ENCODE measurements around the gene CNTNAP3.
"Not testable (repeated sequence)": the region's sequence is repeated elsewhere in the genome, so short reads cannot be mapped to it uniquely, and the experiment has no call there.

CNTNAP3 gene

DNA sequence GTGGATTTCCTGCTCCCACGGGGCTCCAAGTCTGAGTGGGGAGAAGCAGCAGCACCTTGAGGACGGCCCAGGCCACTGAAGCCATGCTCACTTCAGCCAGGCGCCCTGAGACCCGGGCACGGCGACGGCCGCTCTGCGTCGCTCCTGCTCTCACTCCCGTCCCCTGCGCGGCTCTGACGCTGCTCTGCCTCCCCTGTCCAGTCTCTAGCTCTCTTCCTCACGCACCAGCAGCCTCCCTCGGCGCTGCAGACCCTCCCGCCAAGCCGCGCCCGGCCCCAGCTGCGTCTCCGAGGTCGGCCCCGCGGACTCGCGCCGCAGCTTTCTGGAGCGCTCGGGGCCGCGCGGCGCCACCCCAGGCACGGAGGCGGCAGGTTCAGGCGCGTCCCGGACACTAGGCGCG is at the start of gene CNTNAP3:
CNTNAP3 (minus strand) TSS at position 188 of the 400 bp plus-strand sequence; CDS start at position 85, 103 bp downstream.
- not testable (repeated sequence) for H3K4me3 ChIP-seq (ENCODE audit: low read length)

DNA sequence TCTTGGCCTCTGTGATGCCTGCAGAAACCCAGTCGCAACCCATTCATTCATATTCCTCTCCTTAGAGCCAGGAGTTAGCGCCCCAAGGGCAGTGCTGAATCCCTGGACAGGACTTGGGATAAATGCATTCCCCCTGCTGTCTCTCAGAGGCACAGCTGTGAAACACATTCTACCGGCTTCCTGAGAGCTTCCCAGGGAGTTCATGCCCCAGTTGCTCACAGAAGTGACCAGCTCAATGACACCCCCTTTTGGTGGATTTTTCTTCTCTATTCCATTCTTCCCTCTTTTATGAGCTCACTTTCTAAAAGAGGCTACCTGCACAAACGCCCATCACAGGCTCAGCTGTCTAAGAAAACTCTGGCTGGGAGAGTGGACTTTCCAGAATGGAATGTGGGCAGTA is 8.0 kb downstream of the CNTNAP3 start:
- H3K4me3 ChIP-seq (ENCODE audit: low read length): not testable (repeated sequence)

DNA sequence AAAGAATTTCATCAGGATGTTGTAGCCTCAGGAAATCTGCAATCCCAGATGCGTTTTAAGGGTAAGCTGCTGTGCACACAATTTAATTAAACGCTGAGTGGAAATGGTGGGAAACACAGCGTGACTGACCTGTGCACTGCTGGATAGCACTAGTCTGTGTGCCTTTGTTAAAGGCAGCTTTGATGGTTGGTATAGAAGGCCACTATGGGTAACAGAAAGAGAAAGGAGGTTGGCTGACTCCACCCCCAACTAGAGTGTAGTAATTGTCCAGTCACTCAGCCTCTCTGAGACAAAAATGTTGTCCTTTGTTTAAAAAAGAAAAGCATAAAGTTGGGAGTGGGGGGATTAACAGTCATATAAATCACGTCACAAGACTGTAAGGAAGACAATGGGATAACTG is 45.5 kb downstream of the CNTNAP3 start:
- H3K4me3 ChIP-seq (ENCODE audit: low read length): not testable (repeated sequence)

DNA sequence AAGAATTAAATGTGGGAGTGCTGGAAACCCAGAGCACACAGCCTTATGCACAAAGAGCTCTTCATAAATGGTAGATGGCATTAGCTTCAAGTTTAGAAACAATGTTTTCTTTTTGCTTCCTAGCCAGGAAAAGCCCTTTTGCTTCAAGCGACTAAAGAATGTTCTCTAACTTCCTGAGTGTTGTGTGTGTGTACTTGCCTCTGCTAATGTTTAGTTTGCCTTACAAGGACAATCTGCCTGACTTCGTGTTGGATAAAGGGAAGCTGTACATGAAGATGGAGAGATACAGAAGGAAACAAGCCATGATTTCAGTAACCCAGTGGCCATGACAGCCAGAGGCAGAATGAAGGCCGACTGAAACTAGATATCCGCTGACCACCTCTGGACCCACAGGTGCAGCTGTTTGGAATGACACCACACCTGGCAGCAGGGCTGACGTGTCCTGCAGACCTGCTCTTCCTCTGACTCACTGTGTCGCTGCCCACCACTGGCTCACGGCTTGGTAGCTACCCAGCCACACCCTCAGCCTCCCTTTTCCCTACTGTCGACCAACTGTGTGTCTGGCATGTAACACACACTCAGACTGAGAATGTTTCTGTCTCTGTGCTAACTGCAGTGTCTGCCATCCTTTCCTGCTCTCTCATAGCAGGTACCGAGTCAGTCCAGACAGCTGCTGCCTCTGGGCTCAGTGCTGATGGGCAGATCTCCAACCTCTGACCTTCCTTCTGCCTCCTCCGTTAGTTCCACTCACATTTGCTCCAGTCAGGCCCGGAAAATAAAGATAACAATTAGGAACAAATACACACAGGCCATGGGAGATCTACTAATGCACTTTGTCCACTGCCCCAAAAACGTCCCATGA is 55.6 kb downstream of the CNTNAP3 start:
- H3K4me3 ChIP-seq (ENCODE audit: low read length): not testable (repeated sequence)

DNA sequence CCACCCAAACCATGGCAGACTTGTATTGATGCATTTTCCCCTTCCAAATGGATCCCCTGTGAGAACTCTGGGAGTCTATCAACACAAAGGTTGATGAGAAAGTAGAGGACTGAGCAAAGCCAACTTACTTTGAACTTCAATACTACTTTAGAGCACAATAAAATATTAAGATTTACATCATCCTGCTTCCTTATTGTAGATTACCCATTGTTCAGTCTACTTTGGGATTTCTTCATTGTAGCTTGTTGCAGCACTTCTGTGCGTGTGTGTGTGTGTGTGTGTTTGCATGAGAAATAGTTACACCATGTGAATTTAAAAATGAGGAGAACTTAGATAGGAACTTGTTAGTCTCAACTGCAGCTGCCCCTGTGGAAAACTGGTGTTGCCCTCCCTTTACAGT is 72.0 kb downstream of the CNTNAP3 start:
- not testable (repeated sequence) for H3K4me3 ChIP-seq (ENCODE audit: low read length)

DNA sequence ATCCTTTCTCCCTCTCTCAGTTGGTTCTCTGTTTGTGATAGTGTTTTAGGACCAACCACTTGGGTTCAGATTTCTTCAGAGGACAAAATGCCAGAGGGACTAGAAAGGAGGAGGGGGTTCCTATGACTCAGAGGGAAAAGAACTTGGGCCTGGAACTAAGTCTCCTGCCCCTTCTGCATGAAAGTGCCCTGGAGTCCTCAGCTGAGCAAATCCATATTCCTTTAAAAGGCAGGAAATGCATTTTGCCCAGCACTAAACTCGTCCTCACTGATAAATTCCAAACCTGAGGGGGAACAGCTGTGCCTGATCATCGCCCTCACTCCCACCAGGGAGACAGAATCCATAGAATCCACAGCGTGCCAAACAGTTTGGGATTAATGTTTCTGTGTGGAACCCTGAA is 78.2 kb downstream of the CNTNAP3 start:
- H3K4me3 ChIP-seq (ENCODE audit: low read length): not testable (repeated sequence)

DNA sequence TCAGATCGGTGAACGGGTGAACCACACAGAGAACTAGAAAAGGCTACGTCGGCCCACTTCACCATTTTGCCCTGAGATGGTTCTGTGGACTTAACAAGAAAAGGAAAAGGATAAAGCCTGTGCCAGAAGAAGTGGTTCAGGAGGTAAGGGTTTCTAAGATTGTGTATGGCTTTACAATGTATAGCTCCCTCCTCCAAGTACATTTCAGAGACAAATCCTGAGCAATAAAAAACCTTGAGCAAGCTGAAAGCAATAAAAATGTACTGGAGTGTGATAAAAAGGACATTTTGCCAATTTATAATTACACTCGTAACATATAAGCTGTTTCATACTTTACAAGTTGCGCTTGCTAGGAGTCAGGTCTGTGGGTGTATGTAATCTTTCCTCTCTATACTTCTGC is 81.3 kb downstream of the CNTNAP3 start:
- not testable (repeated sequence) for H3K4me3 ChIP-seq (ENCODE audit: low read length)

DNA sequence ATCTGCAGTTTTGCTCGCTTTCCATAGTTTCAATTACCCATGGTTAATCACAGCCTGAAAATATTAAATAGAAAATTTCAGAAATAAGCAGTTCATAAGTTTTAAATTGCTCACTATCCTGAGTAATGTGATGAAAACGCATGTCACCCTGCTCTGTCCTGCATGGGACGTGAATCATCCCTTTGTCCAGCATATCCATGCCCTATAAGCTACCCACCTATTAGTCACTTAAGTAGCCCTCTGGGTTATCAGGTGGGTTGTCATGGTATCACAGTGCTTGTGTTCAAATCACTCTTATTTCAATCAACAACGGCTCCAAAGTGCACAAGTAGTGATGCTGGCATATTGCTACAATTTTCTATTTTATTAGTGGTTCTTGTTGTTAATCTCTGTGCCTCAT is 82.1 kb downstream of the CNTNAP3 start:
- not testable (repeated sequence) for H3K4me3 ChIP-seq (ENCODE audit: low read length)

DNA sequence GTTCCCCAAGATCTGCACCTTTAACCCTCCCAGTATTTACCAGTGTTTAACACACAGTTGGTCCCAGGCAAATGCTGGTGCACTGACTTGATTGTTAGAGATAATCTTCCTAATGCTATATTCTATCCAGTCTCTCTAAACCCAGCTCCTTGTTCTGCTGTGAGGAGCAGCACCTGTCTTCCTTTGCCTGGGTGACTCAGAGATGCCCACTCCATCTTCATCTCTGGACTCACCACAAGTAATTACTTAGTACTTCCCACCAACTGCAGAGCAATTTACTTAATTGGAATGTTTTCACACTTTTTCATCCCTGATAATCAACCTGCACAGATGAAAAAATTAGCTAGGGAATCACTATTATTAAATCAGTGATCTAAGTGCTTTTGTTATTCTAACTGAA is 87.6 kb downstream of the CNTNAP3 start:
- H3K4me3 ChIP-seq (ENCODE audit: low read length): not testable (repeated sequence)

DNA sequence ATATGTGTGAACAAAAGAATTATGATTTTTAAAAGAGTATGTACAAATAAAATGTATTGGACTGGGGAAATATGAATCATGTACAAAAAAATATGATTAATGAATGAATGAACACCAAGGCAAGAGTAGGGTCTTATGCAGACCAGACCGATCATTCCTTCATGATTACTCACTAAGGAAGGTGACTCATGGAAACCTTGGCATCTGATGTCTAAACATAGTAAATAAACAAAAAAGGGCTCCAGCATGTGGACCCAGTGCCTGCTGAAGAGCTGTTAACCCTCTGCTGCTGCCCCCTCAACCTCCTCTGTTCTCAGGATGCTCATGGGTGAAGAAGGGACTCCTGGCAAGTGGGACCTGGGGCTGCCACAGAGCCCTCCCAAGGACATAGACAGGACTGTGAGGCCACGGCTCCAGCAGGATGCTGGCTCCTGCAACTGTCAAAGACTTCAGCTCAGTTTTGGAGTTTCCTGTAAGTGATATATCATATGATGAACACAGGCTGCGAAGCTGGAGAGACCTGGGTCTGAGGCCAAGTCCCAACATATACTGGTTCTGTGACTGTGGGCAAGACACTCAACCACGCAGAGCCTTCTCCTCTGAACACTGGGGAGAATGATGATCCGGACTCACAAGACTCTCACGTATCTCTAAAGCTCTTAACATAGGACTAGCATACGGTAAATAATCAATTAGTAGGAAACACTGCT is 89.8 kb downstream of the CNTNAP3 start:
- H3K4me3 ChIP-seq (ENCODE audit: low read length): not testable (repeated sequence)

DNA sequence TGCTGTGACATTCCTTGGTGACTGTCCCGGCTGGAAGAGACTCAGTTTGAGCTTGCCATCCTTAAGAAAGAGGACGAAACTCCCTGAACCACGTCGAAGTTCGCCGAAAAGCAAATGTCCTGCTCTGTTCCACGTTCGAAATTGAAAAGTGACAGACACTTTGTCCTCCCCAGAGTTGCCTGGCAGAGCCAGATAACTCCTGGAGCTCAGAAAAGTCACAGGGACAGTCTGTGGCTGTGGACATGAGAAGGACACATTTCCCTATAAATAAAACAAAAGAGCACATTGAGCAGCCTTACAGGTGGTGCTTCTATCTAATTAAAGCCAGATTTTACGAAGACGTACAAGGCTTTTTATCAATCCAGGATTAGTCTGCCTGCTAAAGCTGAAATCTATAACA is 116.6 kb downstream of the CNTNAP3 start:
- not testable (repeated sequence) for H3K4me3 ChIP-seq (ENCODE audit: low read length)

DNA sequence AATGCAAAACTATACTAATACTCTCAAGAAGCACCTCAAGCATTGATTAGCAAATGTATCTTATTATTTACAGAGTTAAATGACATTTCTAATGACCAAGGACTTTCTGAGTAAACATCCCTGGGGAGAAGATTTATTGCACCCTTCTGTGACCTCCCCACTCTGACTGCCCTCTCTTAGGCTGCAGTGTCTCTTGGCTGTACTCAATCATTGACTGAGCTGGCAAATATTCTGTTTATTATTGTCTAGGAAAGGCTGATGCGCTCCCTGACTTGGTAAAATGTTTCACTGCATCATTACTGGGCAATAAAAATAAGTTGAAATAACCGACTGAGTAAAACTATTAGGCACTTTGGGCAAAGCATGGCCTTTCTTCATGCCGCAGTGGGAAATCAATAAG is 130.3 kb downstream of the CNTNAP3 start:
- H3K4me3 ChIP-seq (ENCODE audit: low read length): not testable (repeated sequence)

DNA sequence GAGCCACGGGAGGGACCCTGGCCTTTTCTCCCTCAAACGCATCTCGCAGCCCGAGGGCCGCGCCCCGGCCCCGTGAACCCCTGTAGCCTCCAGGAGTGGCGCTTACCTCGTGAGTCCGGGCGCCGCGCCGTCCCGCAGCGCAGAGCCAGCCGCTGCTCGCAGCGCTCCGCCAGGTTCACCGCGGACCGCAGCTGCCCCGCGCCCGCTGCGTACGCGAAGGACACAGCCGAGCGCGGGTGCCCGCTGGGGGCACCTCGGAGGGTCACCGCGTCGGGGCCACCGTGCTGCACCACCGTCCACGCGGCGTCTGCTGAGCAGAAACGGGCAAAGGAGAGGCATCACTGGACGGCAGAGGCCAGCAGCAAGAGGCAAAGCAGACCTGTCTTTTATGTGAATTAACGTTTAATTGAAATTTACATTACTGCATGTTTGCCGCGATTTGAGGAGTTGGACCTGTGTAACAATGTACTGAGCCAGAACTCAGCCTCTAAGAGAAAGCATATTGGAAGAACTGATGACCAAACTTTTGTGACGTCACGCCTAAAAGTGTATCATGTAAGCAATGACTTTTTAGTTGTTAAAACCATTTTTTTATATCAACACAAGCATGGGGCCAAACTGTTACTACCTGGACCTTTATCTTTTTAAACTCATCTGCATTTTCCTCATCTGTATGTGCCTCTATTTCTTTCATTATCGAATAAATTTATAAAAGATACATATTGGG is 155.0 kb downstream of the CNTNAP3 start:
- H3K4me3 ChIP-seq (ENCODE audit: low read length): not testable (repeated sequence)

DNA sequence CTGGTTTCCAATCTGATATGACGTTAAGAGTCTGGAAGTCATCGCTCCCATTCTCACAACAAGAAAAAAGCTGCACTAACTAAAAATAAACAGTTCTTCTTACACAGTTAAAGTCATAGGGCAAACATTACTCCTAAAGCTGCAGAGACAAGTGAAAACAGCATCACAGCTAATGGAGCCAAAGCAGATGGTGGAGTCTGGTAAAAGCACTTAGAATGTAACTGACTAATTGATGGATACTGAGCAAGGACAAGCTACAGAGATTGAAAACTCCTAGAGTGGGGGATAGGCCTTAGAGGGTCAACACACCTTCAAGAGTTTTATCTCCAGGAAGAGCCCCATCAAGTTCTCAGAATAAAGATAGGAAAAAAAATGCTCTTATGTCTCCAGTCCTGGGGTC is 166.6 kb downstream of the CNTNAP3 start:
- not testable (repeated sequence) for H3K4me3 ChIP-seq (ENCODE audit: low read length)

DNA sequence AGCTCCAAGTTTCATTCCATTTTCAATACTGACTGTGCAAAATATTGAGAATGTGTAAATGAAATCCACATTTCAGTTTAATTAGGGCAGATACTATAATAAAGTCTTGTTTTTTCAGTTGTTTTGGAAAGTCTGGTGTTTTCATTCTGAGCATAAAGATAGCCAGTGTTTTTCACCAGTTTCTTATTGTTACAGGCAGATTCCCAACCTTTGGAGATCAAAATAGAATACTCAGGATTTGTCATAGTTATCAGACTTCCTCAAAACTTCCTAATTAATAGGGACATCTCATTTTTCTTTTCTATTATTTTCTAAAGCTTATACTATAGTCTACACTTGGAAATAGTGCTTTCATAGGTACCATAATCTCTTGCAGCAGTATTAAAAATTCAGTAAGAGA is 176.2 kb downstream of the CNTNAP3 start:
- not testable (repeated sequence) for H3K4me3 ChIP-seq (ENCODE audit: low read length)

DNA sequence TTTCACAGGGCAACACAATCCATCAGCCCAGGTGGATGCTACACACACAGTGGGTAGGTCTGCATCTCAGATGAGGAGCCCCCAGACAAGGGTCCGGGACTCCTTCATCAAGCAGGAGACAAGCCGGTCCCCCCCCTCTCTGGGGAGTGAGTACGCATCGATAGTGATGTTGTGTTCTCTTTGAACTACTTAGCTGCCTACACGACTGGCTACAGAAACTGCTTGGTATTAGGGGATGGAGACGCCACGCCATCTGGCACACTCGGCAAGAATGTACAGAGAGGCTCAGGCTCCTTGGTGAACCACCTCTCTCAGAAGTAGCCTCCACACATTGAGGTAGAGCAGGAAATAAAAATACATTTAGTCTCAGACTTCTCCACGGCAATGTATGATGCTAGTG is 179.8 kb downstream of the CNTNAP3 start:
- TF ChIP-seq ZNF274 (IDR thresholded peaks at IDR 0.05; ENCODE audit: low read depth, low read length): no peak
- no peak overlapping the region for H3K4me3 ChIP-seq (ENCODE audit: low read length)

DNA sequence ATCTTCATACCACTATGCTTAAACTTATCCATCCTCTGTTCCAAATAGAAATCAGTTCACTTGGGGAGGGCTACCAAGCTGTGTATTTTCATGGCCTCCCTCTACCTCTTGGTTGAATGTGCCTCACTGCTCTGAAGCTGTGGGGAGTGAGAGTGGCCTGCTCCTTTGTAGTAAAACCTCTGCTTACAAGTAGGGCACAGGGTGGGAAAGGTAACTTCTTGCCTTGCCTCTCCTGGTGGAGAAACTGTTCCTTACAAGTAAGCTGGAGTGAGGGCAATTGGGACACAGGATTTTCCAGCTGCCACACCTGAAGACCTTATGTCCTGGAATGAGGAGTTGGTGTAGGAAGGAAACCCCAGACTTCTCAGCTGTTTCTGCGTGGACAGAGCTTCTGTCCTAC is 190.8 kb downstream of the CNTNAP3 start:
- H3K4me3 ChIP-seq (ENCODE audit: low read length): not testable (repeated sequence)

DNA sequence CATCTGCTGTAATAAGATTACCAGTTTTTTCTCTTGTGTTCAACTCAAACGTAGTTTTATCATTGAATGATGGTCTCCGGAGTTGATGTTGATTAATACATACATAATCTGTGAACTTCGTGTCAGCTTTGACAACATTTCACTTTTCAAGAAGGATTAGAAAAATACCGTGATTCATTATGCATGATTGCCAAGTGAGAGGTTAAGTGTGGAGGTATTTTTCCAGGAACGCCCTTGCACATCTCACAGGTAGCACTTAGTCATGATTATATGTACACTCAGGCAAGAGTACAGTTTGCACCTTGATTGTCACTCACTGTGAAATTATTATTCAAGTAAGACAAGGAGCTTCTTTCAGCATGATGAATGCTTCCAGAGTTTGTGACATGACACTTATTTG is 202.7 kb downstream of the CNTNAP3 start:
- H3K4me3 ChIP-seq (ENCODE audit: low read length): not testable (repeated sequence)

DNA sequence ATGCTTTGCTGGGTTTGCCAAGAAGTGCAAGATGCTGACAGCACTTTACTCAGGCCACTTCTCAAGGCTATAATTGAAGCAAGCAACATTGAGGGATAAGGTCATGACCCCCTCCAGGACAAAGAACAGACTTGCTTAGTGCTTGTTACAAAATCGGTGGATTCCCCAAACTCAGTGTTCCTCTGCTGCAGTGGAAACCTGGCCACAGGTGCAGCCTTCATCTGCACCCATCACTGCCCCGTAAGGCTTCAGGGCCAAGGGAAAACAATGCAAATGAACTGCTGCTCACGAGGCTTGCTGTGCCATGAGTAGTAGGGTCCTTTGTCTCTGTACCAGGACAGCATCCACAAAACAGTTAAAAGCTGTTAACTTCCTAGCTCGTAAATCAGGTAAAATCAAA is 205.4 kb downstream of the CNTNAP3 start:
- not testable (repeated sequence) for H3K4me3 ChIP-seq (ENCODE audit: low read length)

DNA sequence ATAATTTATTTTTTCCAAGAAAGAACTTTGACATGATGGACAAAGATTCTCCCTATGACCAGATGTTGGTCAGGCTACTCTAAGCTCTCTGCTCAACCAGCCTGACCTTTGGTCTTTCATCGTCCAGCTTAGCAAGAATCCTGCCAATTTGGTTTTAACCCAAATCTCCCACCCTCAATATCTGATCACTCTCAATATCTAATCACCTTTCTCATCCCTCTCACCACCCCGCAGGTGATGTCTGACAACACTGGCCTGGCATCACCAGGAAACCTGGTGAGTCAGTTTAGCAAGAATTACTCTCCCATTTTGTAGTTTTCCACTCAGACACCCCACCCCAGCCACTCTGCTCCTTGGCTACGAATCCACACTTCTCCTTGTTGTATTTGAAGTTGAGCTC is 207.9 kb downstream of the CNTNAP3 start:
- not testable (repeated sequence) for H3K4me3 ChIP-seq (ENCODE audit: low read length)

DNA sequence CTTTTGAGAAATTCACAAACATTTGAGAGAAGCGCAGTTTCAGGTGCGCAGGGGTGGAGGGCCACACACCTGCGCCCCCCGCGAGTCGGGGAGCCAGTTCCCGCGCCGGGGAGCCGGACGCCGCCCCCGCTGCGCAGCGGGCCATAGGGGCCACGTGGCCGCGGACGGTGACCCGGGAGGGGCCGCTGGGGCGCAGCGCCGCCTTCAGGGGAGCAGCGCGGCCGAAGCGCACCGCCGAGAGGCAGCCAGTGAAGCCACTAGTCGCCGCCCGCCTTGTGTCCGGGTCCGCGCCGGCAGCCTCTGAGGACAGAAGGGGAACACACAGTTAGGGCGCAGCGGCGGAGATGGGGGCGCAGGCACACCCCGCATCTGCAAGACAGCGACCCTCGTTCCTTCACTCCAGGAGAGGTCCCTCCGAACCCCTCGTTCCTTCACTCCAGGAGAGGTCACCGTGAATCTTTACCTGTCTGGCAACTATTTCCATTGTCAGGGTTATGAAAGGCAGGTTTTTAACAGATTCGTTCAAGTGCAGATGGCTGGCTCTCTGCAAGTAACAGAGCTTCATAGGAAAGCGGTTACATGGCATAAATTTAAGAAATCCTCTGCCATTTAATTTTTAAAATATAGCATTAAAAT is 209.2 kb downstream of the CNTNAP3 start:
- not testable (repeated sequence) for H3K4me3 ChIP-seq (ENCODE audit: low read length)

Measured in GM08714 (cell line).